Sigmoid colon (tissue), 7 donors: ENCODE data around the gene EFNA5. TPM values are rescaled to one million over a fixed set of nuclear protein-coding genes. Genes with fewer than 3 reads are reported as not detected.

Experiments used
- DNase-seq: peaks from one replicate; pipeline ENCODE4 v3.0.0-alpha.2; 2019
- H3K27ac ChIP-seq, 4 donors: fragments of 200-600 bp; sonication (generic); one replicate each; pipeline ENCODE4 v1.5.1; 2016 to 2019; ENCODE audit warnings: mild to moderate bottlenecking in 1 of 4
- H3K27me3 ChIP-seq, 3 donors: fragments of 200-600 bp; sonication (generic); one replicate each; pipeline ENCODE4 v1.5.1; 2019; ENCODE audit warnings: mild to moderate bottlenecking in 1 of 3
- H3K36me3 ChIP-seq, 4 donors: fragments of 200-600 bp; sonication (generic); one replicate each; pipeline ENCODE4 v1.5.1; 2016 to 2019
- H3K4me1 ChIP-seq, 4 donors: fragments of 200-600 bp; sonication (generic); one replicate each; pipeline ENCODE4 v1.5.1; 2017 to 2019
- H3K4me3 ChIP-seq, 4 donors: fragments of 200-600 bp; sonication (generic); one replicate each; pipeline ENCODE4 v1.5.1; 2017 to 2019; ENCODE audit warnings: mild to moderate bottlenecking in 2 of 4, moderate library complexity in 1 of 4
- H3K9me3 ChIP-seq, 4 donors: fragments of 200-600 bp in 3 of 4; sonication (generic) in 3 of 4; one replicate each; pipeline versions ENCODE4 v1.5.1 to v1.6.1; 2013 to 2019
- CTCF ChIP-seq, 4 experiments: fragments of 450-650 bp in 3 of 4; fragments of 200-600 bp in 1 of 4; IDR thresholded peaks; one replicate each; pipeline ENCODE4 v1.5.1; 2016 to 2019; ENCODE audit warnings: antibody characterized with exemption in 4 of 4, mild to moderate bottlenecking in 3 of 4, moderate library complexity in 2 of 4
- EP300 ChIP-seq, 4 donors: sonication (generic); formaldehyde crosslinking; IDR thresholded peaks; one replicate each; pipeline ENCODE4 v1.6.1; 2017; ENCODE audit warnings: antibody characterized with exemption in 4 of 4
- POLR2A ChIP-seq, 2 donors: fragments of 450-650 bp; IDR thresholded peaks; one replicate each; pipeline ENCODE4 v1.6.1; 2016; ENCODE audit warnings: antibody characterized with exemption in 2 of 2, mild to moderate bottlenecking in 2 of 2, moderate library complexity in 2 of 2
- POLR2AphosphoS5 ChIP-seq, 4 donors: sonication (generic); formaldehyde crosslinking; IDR thresholded peaks; one replicate each; pipeline ENCODE4 v1.6.1; 2017; ENCODE audit warnings: antibody characterized with exemption in 4 of 4
- WGBS, 2 donors: extraction: QIAGEN DNeasy Blood & Tissue Kit; methylation state at CpG; one replicate each; pipeline ENCODE4 v1.1.7; 2013; 5-methylcytosine and 5-hydroxymethylcytosine counted together
- intact Hi-C: fragments of 100-400 bp; cut with DNase I; formaldehyde crosslinking; loops from one replicate; pipeline ENCODE4 v1.15.1; 2023
- polyA plus RNA-seq, 3 donors: library from polyadenylated mRNA; stranded (reverse); fragments of 200-250 nt; gene quantifications; one replicate each; pipeline ENCODE4 v1.2.3, GENCODE V29; 2013
- total RNA-seq, 4 donors: library from RNA; depleted of rRNA; stranded (reverse); fragments of >200 nt; gene quantifications; one replicate each; pipeline ENCODE4 v1.1.0, GENCODE V29; 2016
- donor health status: healthy with polysubstance abuse.
- donor health status: Bipolar disorder and iron deficiency.
- donor health status: healthy.

The EFNA5 gene
- total and polyA plus RNA-seq, 7 donors: 0.60 to 10.8 (median 6.8) TPM

GRCh38 chr5:107487056-107487542 lies 183.6 kb downstream of the EFNA5 start:
- no peaks in the 10 kb centered on the region for H3K9me3 ChIP-seq
- no peak for TF ChIP-seq POLR2AphosphoS5 (IDR thresholded peaks at IDR 0.05)
- TF ChIP-seq EP300 (IDR thresholded peaks at IDR 0.05): no peak
- TF ChIP-seq CTCF (IDR thresholded peaks at IDR 0.05): no peak
- no peak for TF ChIP-seq POLR2A (IDR thresholded peaks at IDR 0.05)
- H3K36me3 ChIP-seq: no peaks in the 10 kb centered on the region
- H3K27me3 ChIP-seq: no peaks in the 10 kb centered on the region
- no peak overlapping the region for H3K4me3 ChIP-seq
- intact Hi-C loops: no loop called here
- 60 to 74% methylated on average over 2 of the region's 2 CpGs for WGBS, 2 donors
- no peak overlapping the region for H3K27ac ChIP-seq
- no peak for DNase-seq
- no peaks in the 10 kb centered on the region for H3K4me1 ChIP-seq

DNA sequence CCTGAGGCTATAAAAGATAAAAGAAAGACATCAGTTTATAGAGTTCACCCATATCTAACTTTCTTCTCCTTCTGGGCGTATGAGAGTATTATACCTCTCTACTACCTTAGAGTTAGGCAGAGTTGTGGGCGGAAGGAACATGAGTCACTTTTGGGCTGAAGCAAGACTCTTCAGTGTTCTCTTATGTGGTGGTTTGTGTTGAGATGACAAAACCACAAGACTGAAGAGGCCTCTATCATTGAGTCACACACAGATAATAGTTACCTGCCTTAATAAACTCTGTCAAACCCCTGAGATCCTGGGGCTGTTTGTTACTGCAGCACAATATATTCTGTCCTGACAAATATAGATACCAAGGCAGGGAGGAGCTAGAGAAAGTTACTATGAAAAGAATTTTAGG lies 184.2 kb downstream of the EFNA5 start:
- no peaks in the 10 kb centered on the region for H3K36me3 ChIP-seq
- 50 to 87% methylated on average over 2 of the region's 2 CpGs for WGBS, 2 donors
- H3K4me3 ChIP-seq: no peak overlapping the region
- no peaks in the 10 kb centered on the region for H3K4me1 ChIP-seq
- no peak for DNase-seq
- no peak for TF ChIP-seq CTCF (IDR thresholded peaks at IDR 0.05)
- TF ChIP-seq POLR2A (IDR thresholded peaks at IDR 0.05): no peak
- TF ChIP-seq POLR2AphosphoS5 (IDR thresholded peaks at IDR 0.05): no peak
- no peak for TF ChIP-seq EP300 (IDR thresholded peaks at IDR 0.05)
- no peaks in the 10 kb centered on the region for H3K27me3 ChIP-seq
- no peaks in the 10 kb centered on the region for H3K9me3 ChIP-seq
- intact Hi-C loops: no loop called here
- no peak overlapping the region for H3K27ac ChIP-seq

DNA sequence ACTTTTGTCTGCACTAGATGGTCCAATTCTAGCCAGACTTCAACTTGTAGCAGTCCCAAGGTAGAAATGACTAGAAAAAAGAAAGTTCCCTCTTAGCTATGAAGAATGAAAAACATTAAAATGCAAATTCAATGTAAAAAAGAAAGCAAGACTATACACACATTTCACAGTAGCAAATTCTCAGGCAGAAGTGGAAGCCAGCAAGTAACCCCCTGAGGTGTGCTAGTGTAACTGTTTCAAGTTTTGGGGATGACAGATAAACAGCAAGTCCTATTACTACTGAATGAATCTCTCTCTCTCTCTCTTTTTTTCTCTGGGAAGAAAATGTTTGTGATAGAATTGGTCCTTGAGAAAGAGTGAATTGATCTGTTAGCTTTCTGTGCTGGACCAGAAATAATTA lies 185.6 kb downstream of the EFNA5 start:
- no peaks in the 10 kb centered on the region for H3K27me3 ChIP-seq
- TF ChIP-seq POLR2A (IDR thresholded peaks at IDR 0.05): no peak
- no peak for TF ChIP-seq EP300 (IDR thresholded peaks at IDR 0.05)
- no peak for TF ChIP-seq CTCF (IDR thresholded peaks at IDR 0.05)
- TF ChIP-seq POLR2AphosphoS5 (IDR thresholded peaks at IDR 0.05): no peak
- H3K4me1 ChIP-seq: no peaks in the 10 kb centered on the region
- no peaks in the 10 kb centered on the region for H3K9me3 ChIP-seq
- no peaks in the 10 kb centered on the region for H3K36me3 ChIP-seq
- H3K27ac ChIP-seq: no peak overlapping the region
- intact Hi-C loops: no loop called here
- DNase-seq: no peak
- no peak overlapping the region for H3K4me3 ChIP-seq

DNA sequence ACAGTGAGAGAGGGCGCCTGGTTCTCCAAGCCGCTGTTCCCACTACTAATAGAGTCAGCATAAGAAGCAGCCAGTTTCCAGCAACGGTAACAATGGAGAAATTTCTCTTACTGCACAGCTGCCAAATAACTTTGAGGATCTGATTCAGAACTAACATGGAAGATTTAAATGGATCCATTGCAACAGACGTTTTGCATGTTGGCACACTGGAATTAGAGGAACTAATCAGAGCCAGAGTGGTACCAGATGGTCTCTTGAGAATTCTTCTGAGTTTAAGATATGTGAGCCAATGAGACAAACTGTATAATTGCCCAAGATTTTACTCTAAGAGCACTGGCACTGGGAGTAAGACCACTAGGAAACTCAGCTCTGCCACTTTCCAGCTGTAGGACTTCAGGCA lies 186.5 kb downstream of the EFNA5 start:
- H3K4me1 ChIP-seq: no peaks in the 10 kb centered on the region
- no peaks in the 10 kb centered on the region for H3K9me3 ChIP-seq
- H3K27ac ChIP-seq: no peak overlapping the region
- TF ChIP-seq POLR2A (IDR thresholded peaks at IDR 0.05) (no peak), EP300 (IDR thresholded peaks at IDR 0.05) (no peak), CTCF (IDR thresholded peaks at IDR 0.05) (no peak), POLR2AphosphoS5 (IDR thresholded peaks at IDR 0.05) (no peak)
- H3K27me3 ChIP-seq: no peaks in the 10 kb centered on the region
- no peak overlapping the region for H3K4me3 ChIP-seq
- intact Hi-C loops: no loop called here
- 87 to 94% methylated on average over 4 of the region's 4 CpGs for WGBS, 2 donors
- no peaks in the 10 kb centered on the region for H3K36me3 ChIP-seq
- DNase-seq: no peak
